ENCODE measurements around the gene INTS3.

- TF ChIP-seq PRDM6 (tag by site-specific recombination; IDR thresholded peaks at IDR 0.05), result no peak
- TF ChIP-seq ZNF175 (tag by site-specific recombination; IDR thresholded peaks at IDR 0.05), result no peak
- TF ChIP-seq ZNF121 (tag by site-specific recombination; IDR thresholded peaks at IDR 0.05), result no peak
- TF ChIP-seq, protein P1, sequence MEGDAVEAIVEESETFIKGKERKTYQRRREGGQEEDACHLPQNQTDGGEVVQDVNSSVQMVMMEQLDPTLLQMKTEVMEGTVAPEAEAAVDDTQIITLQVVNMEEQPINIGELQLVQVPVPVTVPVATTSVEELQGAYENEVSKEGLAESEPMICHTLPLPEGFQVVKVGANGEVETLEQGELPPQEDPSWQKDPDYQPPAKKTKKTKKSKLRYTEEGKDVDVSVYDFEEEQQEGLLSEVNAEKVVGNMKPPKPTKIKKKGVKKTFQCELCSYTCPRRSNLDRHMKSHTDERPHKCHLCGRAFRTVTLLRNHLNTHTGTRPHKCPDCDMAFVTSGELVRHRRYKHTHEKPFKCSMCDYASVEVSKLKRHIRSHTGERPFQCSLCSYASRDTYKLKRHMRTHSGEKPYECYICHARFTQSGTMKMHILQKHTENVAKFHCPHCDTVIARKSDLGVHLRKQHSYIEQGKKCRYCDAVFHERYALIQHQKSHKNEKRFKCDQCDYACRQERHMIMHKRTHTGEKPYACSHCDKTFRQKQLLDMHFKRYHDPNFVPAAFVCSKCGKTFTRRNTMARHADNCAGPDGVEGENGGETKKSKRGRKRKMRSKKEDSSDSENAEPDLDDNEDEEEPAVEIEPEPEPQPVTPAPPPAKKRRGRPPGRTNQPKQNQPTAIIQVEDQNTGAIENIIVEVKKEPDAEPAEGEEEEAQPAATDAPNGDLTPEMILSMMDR (tag by site-specific recombination; IDR thresholded peaks at IDR 0.05), result no peak
- TF ChIP-seq, protein P2, sequence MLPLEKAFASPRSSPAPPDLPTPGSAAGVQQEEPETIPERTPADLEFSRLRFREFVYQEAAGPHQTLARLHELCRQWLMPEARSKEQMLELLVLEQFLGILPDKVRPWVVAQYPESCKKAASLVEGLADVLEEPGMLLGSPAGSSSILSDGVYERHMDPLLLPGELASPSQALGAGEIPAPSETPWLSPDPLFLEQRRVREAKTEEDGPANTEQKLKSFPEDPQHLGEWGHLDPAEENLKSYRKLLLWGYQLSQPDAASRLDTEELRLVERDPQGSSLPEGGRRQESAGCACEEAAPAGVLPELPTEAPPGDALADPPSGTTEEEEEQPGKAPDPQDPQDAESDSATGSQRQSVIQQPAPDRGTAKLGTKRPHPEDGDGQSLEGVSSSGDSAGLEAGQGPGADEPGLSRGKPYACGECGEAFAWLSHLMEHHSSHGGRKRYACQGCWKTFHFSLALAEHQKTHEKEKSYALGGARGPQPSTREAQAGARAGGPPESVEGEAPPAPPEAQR (tag by site-specific recombination; IDR thresholded peaks at IDR 0.05), result no peak
- no peak for TF ChIP-seq ZBTB7A (tag by site-specific recombination; IDR thresholded peaks at IDR 0.05; ENCODE audit: low read depth)
- TF ChIP-seq ZNF549 (tag by site-specific recombination; IDR thresholded peaks at IDR 0.05), result no peak
- TF ChIP-seq RBAK (tag by site-specific recombination; IDR thresholded peaks at IDR 0.05), result no peak
- no peak for TF ChIP-seq ZNF707 (tag by site-specific recombination; IDR thresholded peaks at IDR 0.05)
- no peak for TF ChIP-seq SP2 (tag by site-specific recombination; IDR thresholded peaks at IDR 0.05)
- TF ChIP-seq, protein P3, sequence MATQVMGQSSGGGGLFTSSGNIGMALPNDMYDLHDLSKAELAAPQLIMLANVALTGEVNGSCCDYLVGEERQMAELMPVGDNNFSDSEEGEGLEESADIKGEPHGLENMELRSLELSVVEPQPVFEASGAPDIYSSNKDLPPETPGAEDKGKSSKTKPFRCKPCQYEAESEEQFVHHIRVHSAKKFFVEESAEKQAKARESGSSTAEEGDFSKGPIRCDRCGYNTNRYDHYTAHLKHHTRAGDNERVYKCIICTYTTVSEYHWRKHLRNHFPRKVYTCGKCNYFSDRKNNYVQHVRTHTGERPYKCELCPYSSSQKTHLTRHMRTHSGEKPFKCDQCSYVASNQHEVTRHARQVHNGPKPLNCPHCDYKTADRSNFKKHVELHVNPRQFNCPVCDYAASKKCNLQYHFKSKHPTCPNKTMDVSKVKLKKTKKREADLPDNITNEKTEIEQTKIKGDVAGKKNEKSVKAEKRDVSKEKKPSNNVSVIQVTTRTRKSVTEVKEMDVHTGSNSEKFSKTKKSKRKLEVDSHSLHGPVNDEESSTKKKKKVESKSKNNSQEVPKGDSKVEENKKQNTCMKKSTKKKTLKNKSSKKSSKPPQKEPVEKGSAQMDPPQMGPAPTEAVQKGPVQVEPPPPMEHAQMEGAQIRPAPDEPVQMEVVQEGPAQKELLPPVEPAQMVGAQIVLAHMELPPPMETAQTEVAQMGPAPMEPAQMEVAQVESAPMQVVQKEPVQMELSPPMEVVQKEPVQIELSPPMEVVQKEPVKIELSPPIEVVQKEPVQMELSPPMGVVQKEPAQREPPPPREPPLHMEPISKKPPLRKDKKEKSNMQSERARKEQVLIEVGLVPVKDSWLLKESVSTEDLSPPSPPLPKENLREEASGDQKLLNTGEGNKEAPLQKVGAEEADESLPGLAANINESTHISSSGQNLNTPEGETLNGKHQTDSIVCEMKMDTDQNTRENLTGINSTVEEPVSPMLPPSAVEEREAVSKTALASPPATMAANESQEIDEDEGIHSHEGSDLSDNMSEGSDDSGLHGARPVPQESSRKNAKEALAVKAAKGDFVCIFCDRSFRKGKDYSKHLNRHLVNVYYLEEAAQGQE (tag by site-specific recombination; IDR thresholded peaks at IDR 0.05), result no peak
- TF ChIP-seq ZNF518A (tag by site-specific recombination; conservative IDR thresholded peaks at IDR 0.05; ENCODE audit: low read depth), result no peak
- no peak for TF ChIP-seq ZBTB49 (tag by site-specific recombination; IDR thresholded peaks at IDR 0.05; ENCODE audit: low read depth)
- no peak for TF ChIP-seq ZNF112 (tag by site-specific recombination; IDR thresholded peaks at IDR 0.05)
These were observed 24.8 kb downstream of the INTS3 start for GRCh38 chr1:153752571-153753195.
